ENCODE measurements around the gene AP3S2. TPM values are rescaled to one million over a fixed set of nuclear protein-coding genes. Genes with fewer than 3 reads are reported as not detected.
"Not testable (repeated sequence)": the region's sequence is repeated elsewhere in the genome, so short reads cannot be mapped to it uniquely, and the experiment has no call there.

The AP3S2 gene
- total RNA-seq: 10 to 100 TPM; 28.3 to 30.3 TPM

DNA sequence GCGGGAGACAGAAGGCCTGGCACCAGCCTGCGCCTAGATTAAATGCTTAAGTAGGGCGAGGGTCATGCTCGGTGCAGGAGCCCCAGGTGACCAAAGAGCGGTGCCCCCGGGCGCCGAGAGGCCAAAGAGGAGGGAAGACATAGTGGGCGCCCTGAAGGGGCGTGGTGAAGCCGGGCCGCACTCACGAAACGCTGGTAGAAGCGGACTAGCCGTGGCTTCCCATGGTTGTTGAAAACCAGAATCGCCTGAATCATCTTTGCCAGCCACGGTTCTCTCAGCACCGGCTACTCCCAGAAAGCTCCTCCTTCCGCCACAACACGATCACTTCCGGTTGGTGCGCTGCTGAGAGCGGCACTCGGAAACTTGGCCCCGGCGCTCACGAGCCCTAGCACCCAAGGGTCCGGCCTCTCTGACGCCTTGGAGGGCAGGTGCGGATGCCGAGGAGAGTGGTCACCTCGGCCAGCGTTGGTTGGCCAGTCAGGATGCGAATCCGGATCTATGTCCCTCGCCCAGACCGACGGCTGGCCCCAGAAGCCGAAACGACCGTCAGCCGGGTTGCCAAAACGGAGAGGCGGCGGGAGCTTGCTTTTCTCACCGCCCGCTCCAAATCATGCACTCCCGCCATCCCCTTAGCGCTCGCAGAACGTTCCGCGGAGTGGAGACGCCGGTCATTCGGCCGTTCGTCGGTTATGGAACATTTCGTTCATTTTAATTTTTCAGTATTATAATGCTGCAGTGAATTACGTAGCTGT, at the start of gene AP3S2:
AP3S2 (minus strand) TSS at position 299 of the 752 bp plus-strand sequence; CDS start at position 254, 45 bp downstream.
- H3K36me3 Mint-ChIP-seq (ENCODE audit: low read depth): peaks cover 13% of the 10 kb centered on the region
- H3K4me3 Mint-ChIP-seq: peak within 1 kb of the TSS; percentile 91
- H3K27ac Mint-ChIP-seq: peak within 1 kb of the TSS; percentile 88
- H3K4me1 Mint-ChIP-seq: peaks cover 39% of the 10 kb centered on the region
- H3K27me3 Mint-ChIP-seq: no peaks in the 10 kb centered on the region
- peak; percentile 92 for DNase-seq
- H3K9me3 Mint-ChIP-seq: no peaks in the 10 kb centered on the region
- CTCF ChIA-PET: interaction anchor here (0.6 to 10.1 kb wide), 4 partner anchors 18 to 155 kb away, joined by 3 to 119 read pairs (median 4); no protein-coding TSS in a partner anchor
- POLR2A ChIA-PET: interaction anchor here (0.6 to 3.6 kb wide), 25 partner anchors 17 to 372 kb away, joined by 3 to 36 read pairs (median 5); partner anchors contain the start of genes IDH2, NGRN and ZNF710

DNA sequence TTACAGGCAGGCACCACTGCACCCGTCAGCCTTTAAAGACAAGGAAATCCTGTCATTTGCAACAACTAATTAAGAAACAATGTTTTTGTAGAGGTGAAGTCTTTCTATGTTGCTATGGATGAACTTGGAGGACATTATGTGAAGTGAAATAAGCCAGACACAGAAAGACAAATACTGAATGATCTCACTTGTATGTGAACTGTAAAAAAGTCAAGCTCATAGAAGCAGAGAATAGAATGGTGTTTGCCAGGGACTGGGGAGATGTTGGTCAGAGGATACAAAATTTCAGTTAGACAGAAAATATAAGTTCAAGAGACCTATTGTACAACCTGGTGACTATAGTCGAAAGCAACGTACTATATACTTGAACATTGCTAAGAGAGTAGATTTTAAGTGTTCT, 46.1 kb upstream of the AP3S2 start:
- Mint-ChIP-seq H3K4me1 (peaks cover 24% of the 10 kb centered on the region), H3K27ac (no peak overlapping the region), H3K27me3 (peaks cover 9% of the 10 kb centered on the region), H3K36me3 (ENCODE audit: low read depth) (no peaks in the 10 kb centered on the region), H3K4me3 (no peak overlapping the region), H3K9me3 (no peaks in the 10 kb centered on the region)
- ChIA-PET CTCF (interaction anchor here (0.7 to 1.7 kb wide), 2 partner anchors 32 to 58 kb away, joined by 3 to 4 read pairs; no protein-coding TSS in a partner anchor), POLR2A (no interaction called here)
- DNase-seq: no peak

DNA sequence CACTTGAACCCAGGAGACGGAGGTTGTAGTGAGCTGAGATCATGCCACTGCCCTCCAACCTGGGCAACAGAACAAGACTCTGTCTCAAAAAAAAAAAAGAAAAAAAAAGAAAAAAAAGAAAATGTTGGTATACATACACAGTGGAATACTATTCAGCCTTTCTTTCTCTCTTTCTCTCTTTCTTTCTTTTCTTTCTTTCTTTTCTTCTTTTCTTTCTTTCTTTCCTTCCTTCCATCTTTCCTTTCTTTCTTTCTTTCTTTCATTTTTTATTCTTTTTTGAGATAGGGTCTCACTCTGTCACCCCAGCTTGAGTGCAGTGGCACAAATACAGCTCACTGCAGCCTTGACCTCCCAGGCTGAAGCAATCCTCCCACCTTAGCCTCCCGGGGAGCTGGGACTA, 45.6 kb upstream of the AP3S2 start:
- H3K4me1 Mint-ChIP-seq: peaks cover 24% of the 10 kb centered on the region
- H3K36me3 Mint-ChIP-seq (ENCODE audit: low read depth); H3K9me3 Mint-ChIP-seq; DNase-seq; H3K27ac Mint-ChIP-seq; H3K27me3 Mint-ChIP-seq; H3K4me3 Mint-ChIP-seq; POLR2A ChIA-PET: not testable (repeated sequence)
- CTCF ChIA-PET: interaction anchor here (1.7 kb wide), 1 partner anchor 32 kb away, joined by 4 read pairs; no protein-coding TSS in a partner anchor

DNA sequence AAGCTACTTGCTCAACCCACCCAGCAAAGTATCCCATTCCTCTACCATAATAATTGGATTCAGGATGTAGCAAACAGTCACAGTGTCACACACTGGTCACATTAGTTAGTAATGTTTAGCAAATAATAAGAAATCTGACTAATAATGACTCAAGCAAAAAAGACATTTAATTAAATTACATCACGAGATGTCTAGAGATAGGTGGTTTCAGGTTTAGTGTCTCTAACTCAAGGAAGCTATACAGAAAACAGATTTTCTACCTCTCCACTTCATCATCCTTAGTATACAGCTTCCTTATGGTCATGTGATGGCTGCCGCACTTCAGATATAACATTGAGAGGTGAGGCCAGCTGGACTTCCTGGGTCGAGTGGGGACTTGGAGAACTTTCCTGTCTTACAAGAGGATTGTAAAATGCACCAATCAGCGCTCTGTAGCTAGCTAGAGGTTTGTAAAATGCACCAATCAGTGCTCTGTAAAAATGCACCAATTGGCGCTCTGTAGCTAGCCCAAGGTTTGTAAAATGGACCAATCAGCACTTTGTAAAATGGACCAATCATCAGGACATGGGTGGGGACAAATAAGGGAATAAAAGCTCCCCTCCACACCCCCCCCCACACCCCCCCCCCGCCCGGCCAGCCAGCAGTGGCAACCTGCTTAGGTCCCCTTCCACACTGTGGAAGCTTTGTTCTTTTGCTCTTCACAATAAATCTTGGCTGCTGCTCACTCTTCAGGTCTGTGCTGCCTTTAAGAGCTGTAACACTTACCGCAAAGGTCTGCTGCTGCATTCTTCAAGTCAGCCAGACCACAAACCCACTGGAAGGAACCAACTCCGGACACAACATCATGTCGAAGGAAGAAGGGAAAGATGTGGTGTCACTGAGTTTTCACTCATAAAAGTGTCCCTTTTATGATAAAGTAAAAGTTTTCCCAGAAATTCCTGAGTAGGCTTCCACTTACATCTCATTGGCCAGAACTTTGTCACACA, 43.9 kb upstream of the AP3S2 start:
- H3K27ac Mint-ChIP-seq: no peak overlapping the region
- no peaks in the 10 kb centered on the region for H3K36me3 Mint-ChIP-seq (ENCODE audit: low read depth)
- CTCF ChIA-PET: interaction anchor here (1.0 to 1.7 kb wide), 2 partner anchors 40 to 177 kb away, joined by 3 to 5 read pairs; no protein-coding TSS in a partner anchor
- no peak for DNase-seq
- H3K4me3 Mint-ChIP-seq: no peak overlapping the region
- peaks cover 24% of the 10 kb centered on the region for H3K4me1 Mint-ChIP-seq
- peaks cover 11% of the 10 kb centered on the region for H3K27me3 Mint-ChIP-seq
- no peaks in the 10 kb centered on the region for H3K9me3 Mint-ChIP-seq
- POLR2A ChIA-PET: no interaction called here

DNA sequence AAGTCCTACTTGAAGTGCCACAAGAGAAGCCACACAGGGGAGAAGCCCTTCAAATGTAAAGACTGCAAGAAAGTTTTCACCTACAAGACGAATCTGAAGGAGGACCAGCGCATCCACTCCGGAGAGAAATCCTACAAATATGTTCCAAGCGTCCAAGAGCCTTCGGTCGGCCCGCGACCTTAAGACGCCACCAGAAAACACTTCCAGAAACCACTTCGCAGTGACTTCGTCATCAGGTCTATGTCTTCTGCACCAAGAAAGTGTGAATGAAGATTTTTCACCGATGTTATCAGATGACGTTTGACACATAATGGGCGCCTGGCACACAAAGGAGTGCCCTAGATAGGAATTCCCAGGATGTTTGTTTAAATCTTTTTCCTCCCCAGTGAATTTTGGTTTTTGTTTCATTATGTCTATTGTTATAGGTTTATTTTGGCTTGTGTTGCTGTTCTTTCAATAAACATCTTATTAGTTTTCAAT, 43.0 kb upstream of the AP3S2 start:
- Mint-ChIP-seq H3K27me3 (peaks cover 16% of the 10 kb centered on the region), H3K4me1 (peaks cover 24% of the 10 kb centered on the region), H3K4me3 (no peak overlapping the region), H3K9me3 (no peaks in the 10 kb centered on the region), H3K27ac (no peak overlapping the region), H3K36me3 (ENCODE audit: low read depth) (no peaks in the 10 kb centered on the region)
- POLR2A ChIA-PET: interaction anchor here (0.9 to 1.0 kb wide), 2 partner anchors 24 to 43 kb away, joined by 3 to 10 read pairs; partner anchors contain the start of gene AP3S2
- CTCF ChIA-PET: interaction anchor here (0.7 to 1.7 kb wide), 5 partner anchors 35 to 176 kb away, joined by 3 to 5 read pairs (median 4); no protein-coding TSS in a partner anchor
- no peak for DNase-seq

GRCh38 chr15:89936051-89936785, 42.4 kb upstream of the AP3S2 start:
- no peak overlapping the region for H3K4me3 Mint-ChIP-seq
- H3K4me1 Mint-ChIP-seq: peaks cover 24% of the 10 kb centered on the region
- DNase-seq: peak; percentile 34
- no peaks in the 10 kb centered on the region for H3K9me3 Mint-ChIP-seq
- H3K27ac Mint-ChIP-seq: no peak overlapping the region
- H3K27me3 Mint-ChIP-seq: peaks cover 17% of the 10 kb centered on the region
- H3K36me3 Mint-ChIP-seq (ENCODE audit: low read depth): no peaks in the 10 kb centered on the region
- ChIA-PET POLR2A (interaction anchor here (0.6 to 1.0 kb wide), 3 partner anchors 23 to 206 kb away, joined by 3 to 10 read pairs (median 3); partner anchors contain the start of gene AP3S2), CTCF (interaction anchor here (0.6 to 1.7 kb wide), 5 partner anchors 35 to 173 kb away, joined by 3 to 5 read pairs (median 4); no protein-coding TSS in a partner anchor)

GRCh38 chr15:89932880-89933279, 39.1 kb upstream of the AP3S2 start:
- ChIA-PET CTCF (no interaction called here), POLR2A (interaction anchor here (0.6 kb wide), 1 partner anchor 26 kb away, joined by 5 read pairs; no protein-coding TSS in a partner anchor)
- Mint-ChIP-seq H3K27ac (no peak overlapping the region), H3K4me3 (no peak overlapping the region), H3K4me1 (peaks cover 22% of the 10 kb centered on the region), H3K9me3 (no peaks in the 10 kb centered on the region), H3K27me3 (peaks cover 10% of the 10 kb centered on the region), H3K36me3 (ENCODE audit: low read depth) (no peaks in the 10 kb centered on the region)
- no peak for DNase-seq

DNA sequence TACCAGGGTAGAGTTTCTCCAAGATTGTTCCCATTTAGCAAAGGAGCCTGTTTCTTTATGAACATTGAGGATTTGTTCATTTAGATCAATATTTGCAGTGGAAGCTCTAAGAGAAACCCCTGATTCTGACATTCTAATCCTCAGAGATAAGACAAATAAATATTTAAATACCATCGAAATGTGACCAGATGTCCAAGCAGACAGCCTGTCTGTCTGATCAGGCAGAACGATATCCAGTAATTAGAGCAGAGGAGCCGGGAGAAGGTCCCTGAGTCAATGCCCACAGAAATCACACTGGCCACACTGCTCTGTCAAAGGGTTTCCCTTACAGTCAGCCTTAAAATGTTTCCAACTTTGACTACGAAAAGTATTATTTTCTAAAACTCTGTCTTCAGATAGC, 34.6 kb upstream of the AP3S2 start:
- ChIA-PET POLR2A (no interaction called here), CTCF (no interaction called here)
- no peaks in the 10 kb centered on the region for H3K9me3 Mint-ChIP-seq
- no peak overlapping the region for H3K27ac Mint-ChIP-seq
- no peak for DNase-seq
- H3K27me3 Mint-ChIP-seq: peaks cover 13% of the 10 kb centered on the region
- no peak overlapping the region for H3K4me3 Mint-ChIP-seq
- no peaks in the 10 kb centered on the region for H3K4me1 Mint-ChIP-seq
- H3K36me3 Mint-ChIP-seq (ENCODE audit: low read depth): no peaks in the 10 kb centered on the region

- no peak overlapping the region for H3K27ac Mint-ChIP-seq
- DNase-seq: no peak
- no peaks in the 10 kb centered on the region for H3K9me3 Mint-ChIP-seq
- H3K4me3 Mint-ChIP-seq: no peak overlapping the region
- ChIA-PET CTCF (interaction anchor here (0.7 to 1.0 kb wide), 2 partner anchors 46 to 359 kb away, joined by 3 to 4 read pairs; no protein-coding TSS in a partner anchor), POLR2A (no interaction called here)
- H3K27me3 Mint-ChIP-seq: peaks cover 6% of the 10 kb centered on the region
- H3K36me3 Mint-ChIP-seq (ENCODE audit: low read depth): no peaks in the 10 kb centered on the region
- H3K4me1 Mint-ChIP-seq: no peaks in the 10 kb centered on the region
These were observed 32.4 kb upstream of the AP3S2 start for GRCh38 chr15:89926158-89926557.

- ChIA-PET CTCF (interaction anchor here (0.7 to 1.7 kb wide), 5 partner anchors 12 to 154 kb away, joined by 3 to 7 read pairs (median 4); no protein-coding TSS in a partner anchor), POLR2A (interaction anchor here (0.7 kb wide), 1 partner anchor 30 kb away, joined by 3 read pairs; no protein-coding TSS in a partner anchor)
- Mint-ChIP-seq H3K36me3 (ENCODE audit: low read depth) (no peaks in the 10 kb centered on the region), H3K9me3 (no peaks in the 10 kb centered on the region), H3K27ac (no peak overlapping the region), H3K27me3 (peaks cover 20% of the 10 kb centered on the region), H3K4me1 (peaks cover 1% of the 10 kb centered on the region), H3K4me3 (no peak overlapping the region)
- DNase-seq: no peak
These were observed 23.8 kb upstream of the AP3S2 start for GRCh38 chr15:89917442-89918101.

GRCh38 chr15:89916660-89917059, 22.9 kb upstream of the AP3S2 start:
- POLR2A ChIA-PET: no interaction called here

More at GRCh38 chr15:89916660-89917059, 22.9 kb upstream of the AP3S2 start:
- CTCF ChIA-PET: no interaction called here
- Mint-ChIP-seq H3K27ac (no peak overlapping the region), H3K27me3 (peaks cover 26% of the 10 kb centered on the region), H3K36me3 (ENCODE audit: low read depth) (no peaks in the 10 kb centered on the region), H3K4me3 (no peak overlapping the region), H3K4me1 (peaks cover 1% of the 10 kb centered on the region), H3K9me3 (no peaks in the 10 kb centered on the region)
- no peak for DNase-seq
